ENCODE data around the gene LRRC75B.

Gene LRRC75B

DNA sequence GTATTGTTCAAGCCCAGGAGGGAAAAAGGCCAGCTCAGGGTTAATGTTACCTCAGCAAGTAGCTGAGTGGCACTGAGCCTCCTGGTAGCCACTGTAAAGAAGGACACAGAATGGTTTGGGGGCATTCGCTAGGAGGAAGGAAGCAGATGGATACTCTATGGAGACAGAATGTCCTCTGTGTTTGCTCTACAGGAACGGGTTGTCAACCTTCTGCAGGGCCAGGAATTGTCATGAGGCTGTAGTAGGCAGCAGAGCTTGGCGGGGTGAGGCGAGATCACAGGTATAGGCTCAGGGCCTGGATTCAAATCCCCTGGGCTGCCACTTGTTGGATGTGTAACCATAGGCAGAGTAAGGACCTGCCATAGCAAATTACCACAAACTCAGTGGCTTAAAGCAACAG lies 3.0 kb upstream of the LRRC75B start:
- peak overlapping the region; percentile 76 for H3K27ac ChIP-seq
- TF ChIP-seq, protein P1, sequence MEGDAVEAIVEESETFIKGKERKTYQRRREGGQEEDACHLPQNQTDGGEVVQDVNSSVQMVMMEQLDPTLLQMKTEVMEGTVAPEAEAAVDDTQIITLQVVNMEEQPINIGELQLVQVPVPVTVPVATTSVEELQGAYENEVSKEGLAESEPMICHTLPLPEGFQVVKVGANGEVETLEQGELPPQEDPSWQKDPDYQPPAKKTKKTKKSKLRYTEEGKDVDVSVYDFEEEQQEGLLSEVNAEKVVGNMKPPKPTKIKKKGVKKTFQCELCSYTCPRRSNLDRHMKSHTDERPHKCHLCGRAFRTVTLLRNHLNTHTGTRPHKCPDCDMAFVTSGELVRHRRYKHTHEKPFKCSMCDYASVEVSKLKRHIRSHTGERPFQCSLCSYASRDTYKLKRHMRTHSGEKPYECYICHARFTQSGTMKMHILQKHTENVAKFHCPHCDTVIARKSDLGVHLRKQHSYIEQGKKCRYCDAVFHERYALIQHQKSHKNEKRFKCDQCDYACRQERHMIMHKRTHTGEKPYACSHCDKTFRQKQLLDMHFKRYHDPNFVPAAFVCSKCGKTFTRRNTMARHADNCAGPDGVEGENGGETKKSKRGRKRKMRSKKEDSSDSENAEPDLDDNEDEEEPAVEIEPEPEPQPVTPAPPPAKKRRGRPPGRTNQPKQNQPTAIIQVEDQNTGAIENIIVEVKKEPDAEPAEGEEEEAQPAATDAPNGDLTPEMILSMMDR (IDR thresholded peaks at IDR 0.05): no peak
- TF ChIP-seq ZFX (IDR thresholded peaks at IDR 0.05; ENCODE audit: borderline replicate concordance): no peak

DNA sequence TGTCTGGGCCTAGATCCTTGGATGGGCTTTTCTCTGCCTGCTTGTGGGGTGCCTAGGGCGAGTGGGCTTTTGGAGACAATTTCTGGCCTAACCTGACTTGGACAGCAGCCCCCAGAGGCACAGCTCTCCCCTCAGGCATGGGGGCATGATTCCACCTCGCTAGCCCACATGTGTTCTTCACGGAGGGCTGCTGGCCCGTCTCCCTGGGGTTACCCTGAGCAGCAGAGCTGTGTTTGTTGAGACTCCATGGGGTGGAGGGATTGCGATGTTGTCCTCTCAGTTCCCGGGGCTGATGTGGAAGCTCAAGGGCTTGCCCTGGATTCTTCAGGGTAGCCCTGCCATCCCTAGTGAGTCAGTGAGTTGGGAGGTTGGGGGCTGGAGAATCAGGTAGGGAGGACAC lies 2.4 kb upstream of the LRRC75B start:
- TF ChIP-seq ZFX (IDR thresholded peaks at IDR 0.05; ENCODE audit: borderline replicate concordance): no peak
- TF ChIP-seq, protein P1 (IDR thresholded peaks at IDR 0.05): no peak
- peak overlapping the region; percentile 76 for H3K27ac ChIP-seq

- H3K27ac ChIP-seq: peak overlapping the region; percentile 76
- TF ChIP-seq, protein P1 (IDR thresholded peaks at IDR 0.05): no peak
- no peak for TF ChIP-seq ZFX (IDR thresholded peaks at IDR 0.05; ENCODE audit: borderline replicate concordance)
Measured at GRCh38 chr22:24594569-24595120, 1.8 kb upstream of the LRRC75B start.

DNA sequence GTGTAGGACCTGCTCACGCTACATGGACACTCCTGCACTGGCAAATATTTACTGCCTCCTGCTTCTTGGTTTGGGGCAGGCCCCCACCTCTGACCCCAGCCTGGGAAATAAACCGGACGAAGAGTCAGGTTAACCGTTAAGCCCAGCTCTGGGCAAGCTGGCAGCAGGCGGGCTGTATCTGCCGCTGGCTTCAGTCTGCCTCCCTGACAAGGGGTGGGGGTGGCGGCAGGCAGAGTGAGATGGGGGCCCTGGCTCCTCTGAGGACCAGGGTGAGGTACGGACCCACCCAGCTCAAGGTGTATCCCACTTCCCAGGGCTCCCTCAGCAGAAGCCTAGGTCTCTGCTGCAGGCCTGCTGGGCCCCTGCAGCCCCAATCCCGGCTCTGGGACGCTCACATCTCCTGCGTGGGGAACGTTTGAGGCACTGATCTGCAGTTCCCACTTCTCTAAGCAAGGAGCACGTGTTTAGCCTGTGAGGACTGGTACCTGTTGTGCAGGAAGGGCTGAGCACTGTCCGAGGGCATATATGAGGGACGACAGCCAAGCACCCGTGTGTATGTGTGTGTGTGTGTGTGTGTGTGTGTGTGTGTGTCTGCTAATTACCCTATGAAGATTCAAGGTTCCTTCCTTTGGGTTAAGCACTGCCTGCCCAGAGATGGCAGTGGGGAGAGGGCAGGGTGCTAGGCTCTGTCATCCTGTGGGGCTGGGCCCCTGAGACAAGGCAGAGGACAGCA lies 1.1 kb upstream of the LRRC75B start:
- peak overlapping the region; percentile 76 for H3K27ac ChIP-seq
- no peak for TF ChIP-seq ZFX (IDR thresholded peaks at IDR 0.05; ENCODE audit: borderline replicate concordance)
- TF ChIP-seq, protein P1 (IDR thresholded peaks at IDR 0.05): no peak

DNA sequence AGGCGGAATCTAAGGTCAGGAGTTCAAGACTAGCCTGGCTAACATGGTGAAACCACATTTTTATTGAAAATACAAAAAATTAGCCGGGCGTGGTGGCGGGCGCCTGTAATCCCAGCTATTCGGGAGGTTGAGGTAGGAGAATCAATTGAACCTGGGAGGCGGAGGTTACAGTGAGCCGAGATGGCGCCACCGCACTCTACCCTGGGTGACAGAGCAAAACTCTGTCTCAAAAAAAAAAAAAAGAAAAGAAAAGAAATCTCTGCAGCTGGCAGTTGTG lies 624 bp upstream of the LRRC75B start:
- H3K27ac ChIP-seq: peak overlapping the region; percentile 76

DNA sequence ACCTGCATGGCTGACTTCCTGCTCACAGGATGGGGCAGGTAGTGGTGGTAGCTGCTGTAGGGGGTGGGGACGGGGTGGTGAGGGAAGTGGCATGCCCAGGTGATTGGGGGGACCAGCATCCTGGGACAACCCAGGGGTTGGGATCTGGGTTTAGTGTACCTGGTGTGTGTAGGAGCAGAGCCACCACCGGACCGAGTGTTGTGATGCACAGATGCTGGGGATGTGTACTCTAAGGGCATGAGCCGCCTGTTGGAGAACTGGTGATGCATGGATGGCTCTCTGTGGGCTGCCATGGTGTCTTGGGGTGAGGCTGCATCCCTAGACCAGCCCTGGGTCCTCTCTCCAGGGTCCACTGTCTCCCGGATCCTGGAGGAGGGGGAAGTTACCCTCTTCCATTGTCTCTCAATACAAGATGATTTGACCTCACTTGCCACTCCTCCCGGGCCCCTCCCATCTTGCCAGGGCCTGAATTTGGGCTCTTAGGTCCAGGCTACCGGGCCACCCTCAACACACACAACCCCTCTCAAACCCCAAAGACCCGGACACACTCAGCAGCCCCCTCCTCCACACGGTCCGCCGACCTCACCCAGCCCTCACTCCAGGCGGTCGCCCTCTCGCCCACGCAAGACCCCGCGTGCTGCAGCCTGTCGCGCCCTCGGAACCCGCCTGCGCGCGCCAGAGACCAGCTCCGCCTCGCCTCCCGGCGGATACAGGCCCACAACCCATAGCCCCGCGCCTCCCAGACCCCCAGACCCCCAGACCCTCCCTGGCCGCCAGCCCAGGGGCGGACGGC lies 619 bp downstream of the LRRC75B start:
- TF ChIP-seq, protein P1 (IDR thresholded peaks at IDR 0.05): no peak
- TF ChIP-seq ZFX (IDR thresholded peaks at IDR 0.05; ENCODE audit: borderline replicate concordance): no peak
- peak overlapping the region; percentile 76 for H3K27ac ChIP-seq

DNA sequence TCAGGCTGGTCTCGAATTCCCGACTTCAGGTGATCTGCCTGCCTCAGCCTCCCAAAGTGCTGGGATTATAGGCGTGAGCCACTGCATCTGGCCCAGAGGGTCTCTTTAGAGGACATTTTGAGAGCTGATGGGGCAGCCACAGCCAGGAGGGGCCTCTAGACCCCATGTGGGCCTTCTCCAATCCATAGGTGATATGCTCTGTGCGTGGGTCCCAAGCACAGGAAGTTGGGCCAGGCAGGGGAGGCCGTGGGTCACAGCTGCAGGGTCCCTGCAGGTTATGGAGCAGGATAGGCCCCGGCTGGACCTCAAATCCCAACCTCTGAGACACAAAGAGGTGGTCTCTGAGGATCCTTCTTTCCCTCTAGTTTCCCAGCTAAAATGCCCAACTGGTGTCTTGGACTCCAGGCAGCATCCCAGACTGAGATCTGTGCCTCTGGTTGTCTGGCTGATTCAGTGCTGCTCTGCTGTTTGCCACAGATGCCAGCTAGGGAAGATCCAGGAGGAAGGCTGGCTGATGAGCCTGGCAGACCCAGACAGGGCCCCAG lies 1.5 kb downstream of the LRRC75B start:
- no peak overlapping the region for H3K27ac ChIP-seq

More for the DNA sequence above, 1.5 kb downstream of the LRRC75B start:
- TF ChIP-seq, protein P1 (IDR thresholded peaks at IDR 0.05): no peak
- no peak for TF ChIP-seq ZFX (IDR thresholded peaks at IDR 0.05; ENCODE audit: borderline replicate concordance)

Data from 22Rv1 (cell line).